Neural crest cell (in vitro differentiated cells): ENCODE results near the gene SLC25A22. TPM values are rescaled to one million over a fixed set of nuclear protein-coding genes. Genes with fewer than 3 reads are reported as not detected.

Experiments used
- DNase-seq: peaks from one replicate; pipeline ENCODE4 v3.0.0; 2021; ENCODE audit warnings: low read depth, mixed read lengths, low spot score
- H3K27ac Mint-ChIP-seq: one replicate; pipeline ENCODE4 v1.8.0; 2021; ENCODE audit warnings: mild to moderate bottlenecking, mixed read lengths; ENCODE audit not compliant: unreplicated experiment
- H3K27me3 Mint-ChIP-seq: 2 replicates; pipeline ENCODE4 v1.8.0; 2021; ENCODE audit warnings: low read depth, mild to moderate bottlenecking, mixed read lengths
- H3K36me3 Mint-ChIP-seq: 2 replicates; pipeline ENCODE4 v1.8.0; 2021; ENCODE audit warnings: low read depth, mild to moderate bottlenecking, mixed read lengths
- H3K4me1 Mint-ChIP-seq: 2 replicates; pipeline ENCODE4 v1.8.0; 2021; ENCODE audit warnings: mixed read lengths
- H3K4me3 Mint-ChIP-seq: one replicate; pipeline ENCODE4 v1.8.0; 2021; ENCODE audit warnings: mild to moderate bottlenecking, mixed read lengths
- H3K9me3 Mint-ChIP-seq: 2 replicates; pipeline ENCODE4 v1.8.0; 2021; ENCODE audit warnings: mixed read lengths
- total RNA-seq: library from RNA; stranded (reverse); gene quantifications from 2 replicates; pipeline ENCODE4 v1.2.1, GENCODE V29; 2021
- TF ChIP-seq, protein P1 (sequence below): fragments of 200-600 bp; sonication (generic); conservative IDR thresholded peaks from 2 replicates; pipeline ENCODE4 v1.5.0; 2021; ENCODE audit warnings: antibody characterized with exemption, mild to moderate bottlenecking

Gene SLC25A22
- total RNA-seq, 1 donor from 2014 or later, result 54.6 TPM

DNA sequence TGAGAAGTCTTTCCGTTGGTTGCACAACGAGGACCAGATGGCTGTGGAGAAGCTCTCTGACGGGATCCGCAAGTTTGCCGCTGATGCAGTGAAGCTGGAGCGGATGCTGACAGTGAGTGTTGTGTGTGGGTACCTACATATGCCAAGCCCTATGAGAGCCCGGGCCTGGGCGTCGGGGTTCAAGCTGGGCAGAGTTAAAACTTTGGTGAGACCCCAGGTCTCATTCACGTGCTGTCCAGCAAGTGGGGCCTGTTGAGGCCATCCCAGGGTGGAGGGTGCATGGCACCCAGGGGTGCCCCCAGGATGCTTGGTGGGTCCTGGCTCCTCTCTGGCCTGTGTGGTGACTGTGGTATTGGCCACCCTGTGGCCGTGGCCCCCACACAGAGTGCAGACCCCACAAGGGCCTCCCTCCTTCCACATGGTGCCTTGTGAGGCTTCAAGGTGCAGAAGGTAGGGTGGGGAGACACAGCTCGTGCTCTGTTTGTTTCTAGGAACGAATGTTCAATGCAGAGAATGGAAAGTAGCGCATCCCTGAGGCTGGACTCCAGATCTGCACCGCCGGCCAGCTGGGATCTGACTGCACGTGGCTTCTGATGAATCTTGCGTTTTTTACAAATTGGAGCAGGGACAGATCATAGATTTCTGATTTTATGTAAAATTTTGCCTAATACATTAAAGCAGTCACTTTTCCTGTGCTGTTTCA is 33.6 kb downstream of the SLC25A22 start:
- peaks cover 5% of the 10 kb centered on the region for H3K36me3 Mint-ChIP-seq

DNA sequence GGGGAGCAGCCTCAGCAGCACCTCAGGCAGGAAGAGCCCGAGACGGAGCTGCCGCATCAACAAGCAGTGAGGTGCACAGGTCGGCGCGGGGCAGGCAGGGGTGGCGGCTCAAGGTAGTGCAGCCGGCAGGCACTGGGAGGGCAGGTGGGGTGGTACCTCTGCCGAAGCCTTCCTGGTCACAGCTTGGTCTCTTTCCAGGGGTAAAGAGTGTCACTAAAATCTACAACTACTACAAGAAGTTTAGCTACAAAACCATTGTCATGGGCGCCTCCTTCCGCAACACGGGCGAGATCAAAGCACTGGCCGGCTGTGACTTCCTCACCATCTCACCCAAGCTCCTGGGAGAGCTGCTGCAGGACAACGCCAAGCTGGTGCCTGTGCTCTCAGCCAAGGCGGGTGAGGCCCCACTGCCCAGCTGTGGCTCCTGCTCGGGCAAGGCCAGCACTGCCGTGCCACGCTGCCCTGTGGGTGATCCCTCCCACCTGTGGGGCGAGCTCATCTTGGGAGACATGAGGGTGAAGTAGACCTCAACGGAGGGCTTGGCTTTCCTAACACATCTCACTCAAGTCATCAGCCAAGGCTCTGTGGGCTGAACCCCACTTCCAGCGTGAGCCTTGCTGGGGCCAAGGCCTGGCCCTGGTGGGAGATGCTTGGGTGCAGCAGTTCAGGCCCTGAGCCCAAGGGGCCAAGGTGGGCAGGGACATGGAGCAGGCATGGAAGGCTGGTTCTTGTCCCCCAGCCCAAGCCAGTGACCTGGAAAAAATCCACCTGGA is 34.3 kb downstream of the SLC25A22 start:
- Mint-ChIP-seq H3K4me1 (no peaks in the 10 kb centered on the region), H3K27ac (no peak overlapping the region), H3K27me3 (peaks cover 2% of the 10 kb centered on the region), H3K9me3 (no peaks in the 10 kb centered on the region), H3K4me3 (peak overlapping the region; percentile 7), H3K36me3 (peaks cover 5% of the 10 kb centered on the region)
- no peak for DNase-seq
- TF ChIP-seq, protein P1, sequence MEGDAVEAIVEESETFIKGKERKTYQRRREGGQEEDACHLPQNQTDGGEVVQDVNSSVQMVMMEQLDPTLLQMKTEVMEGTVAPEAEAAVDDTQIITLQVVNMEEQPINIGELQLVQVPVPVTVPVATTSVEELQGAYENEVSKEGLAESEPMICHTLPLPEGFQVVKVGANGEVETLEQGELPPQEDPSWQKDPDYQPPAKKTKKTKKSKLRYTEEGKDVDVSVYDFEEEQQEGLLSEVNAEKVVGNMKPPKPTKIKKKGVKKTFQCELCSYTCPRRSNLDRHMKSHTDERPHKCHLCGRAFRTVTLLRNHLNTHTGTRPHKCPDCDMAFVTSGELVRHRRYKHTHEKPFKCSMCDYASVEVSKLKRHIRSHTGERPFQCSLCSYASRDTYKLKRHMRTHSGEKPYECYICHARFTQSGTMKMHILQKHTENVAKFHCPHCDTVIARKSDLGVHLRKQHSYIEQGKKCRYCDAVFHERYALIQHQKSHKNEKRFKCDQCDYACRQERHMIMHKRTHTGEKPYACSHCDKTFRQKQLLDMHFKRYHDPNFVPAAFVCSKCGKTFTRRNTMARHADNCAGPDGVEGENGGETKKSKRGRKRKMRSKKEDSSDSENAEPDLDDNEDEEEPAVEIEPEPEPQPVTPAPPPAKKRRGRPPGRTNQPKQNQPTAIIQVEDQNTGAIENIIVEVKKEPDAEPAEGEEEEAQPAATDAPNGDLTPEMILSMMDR, result no peak

More for the DNA sequence above, 33.6 kb downstream of the SLC25A22 start:
- Mint-ChIP-seq H3K4me1 (no peaks in the 10 kb centered on the region), H3K9me3 (no peaks in the 10 kb centered on the region), H3K27ac (no peak overlapping the region), H3K4me3 (peak overlapping the region; percentile 57), H3K27me3 (peaks cover 2% of the 10 kb centered on the region)
- TF ChIP-seq, protein P1, result no peak
- DNase-seq, result no peak

DNA sequence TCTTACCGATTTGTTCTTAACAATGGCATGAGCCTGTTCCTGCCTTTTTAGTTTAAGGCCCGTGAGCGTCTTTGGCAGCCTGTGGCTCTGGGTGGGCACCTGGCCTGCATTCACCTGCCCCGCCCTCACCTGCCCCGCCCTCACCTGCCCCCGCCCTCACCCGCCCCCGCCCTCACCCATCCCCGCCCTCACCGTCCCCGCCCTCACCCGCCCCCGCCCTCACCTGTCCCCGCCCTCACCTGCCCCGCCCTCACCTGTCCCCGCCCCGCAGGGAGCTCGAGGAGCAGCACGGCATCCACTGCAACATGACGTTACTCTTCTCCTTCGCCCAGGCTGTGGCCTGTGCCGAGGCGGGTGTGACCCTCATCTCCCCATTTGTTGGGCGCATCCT is 35.0 kb downstream of the SLC25A22 start:
- no peak for DNase-seq
- H3K36me3 Mint-ChIP-seq, result peaks cover 5% of the 10 kb centered on the region
- no peaks in the 10 kb centered on the region for H3K4me1 Mint-ChIP-seq
- no peak overlapping the region for H3K27ac Mint-ChIP-seq
- H3K4me3 Mint-ChIP-seq, result no peak overlapping the region
- no peaks in the 10 kb centered on the region for H3K9me3 Mint-ChIP-seq
- H3K27me3 Mint-ChIP-seq, result peaks cover 2% of the 10 kb centered on the region
- TF ChIP-seq, protein P1, result no peak

DNA sequence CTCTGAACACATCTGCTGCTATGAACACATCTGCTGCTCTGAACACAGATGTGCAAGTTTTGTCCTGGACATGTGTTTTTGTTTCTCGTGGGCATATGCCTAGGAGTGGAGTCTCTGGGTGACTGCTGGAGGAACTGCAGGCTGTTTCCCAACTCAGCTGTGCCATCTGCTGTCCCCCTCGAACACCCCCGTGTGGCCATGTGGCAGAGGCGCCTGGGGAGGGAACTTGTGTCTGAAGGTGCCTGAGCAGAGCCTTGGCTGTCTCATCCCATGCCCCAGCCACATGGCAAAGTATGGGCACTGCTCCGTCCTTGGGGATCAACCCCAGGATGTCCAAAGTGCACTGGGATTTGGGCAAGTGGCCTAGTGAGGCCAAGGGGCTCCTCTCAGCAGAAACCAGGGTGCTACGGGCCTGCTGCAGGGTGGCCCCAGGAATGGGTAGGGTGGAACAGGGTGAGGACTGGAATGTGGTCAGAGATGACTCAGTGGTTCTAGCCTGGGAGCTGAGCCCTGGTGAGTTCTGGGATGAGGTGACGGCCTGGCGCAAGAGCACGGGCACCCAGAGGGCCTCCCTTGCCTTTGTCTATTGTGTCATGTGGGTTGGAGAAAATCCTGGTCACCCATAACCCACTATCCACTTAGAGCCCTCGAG is 35.5 kb downstream of the SLC25A22 start:
- H3K4me3 Mint-ChIP-seq, result no peak overlapping the region
- H3K4me1 Mint-ChIP-seq, result no peaks in the 10 kb centered on the region
- DNase-seq, result no peak
- TF ChIP-seq, protein P1, result peak; percentile 26
- peaks cover 5% of the 10 kb centered on the region for H3K36me3 Mint-ChIP-seq
- no peaks in the 10 kb centered on the region for H3K9me3 Mint-ChIP-seq
- peaks cover 2% of the 10 kb centered on the region for H3K27me3 Mint-ChIP-seq
- no peak overlapping the region for H3K27ac Mint-ChIP-seq

DNA sequence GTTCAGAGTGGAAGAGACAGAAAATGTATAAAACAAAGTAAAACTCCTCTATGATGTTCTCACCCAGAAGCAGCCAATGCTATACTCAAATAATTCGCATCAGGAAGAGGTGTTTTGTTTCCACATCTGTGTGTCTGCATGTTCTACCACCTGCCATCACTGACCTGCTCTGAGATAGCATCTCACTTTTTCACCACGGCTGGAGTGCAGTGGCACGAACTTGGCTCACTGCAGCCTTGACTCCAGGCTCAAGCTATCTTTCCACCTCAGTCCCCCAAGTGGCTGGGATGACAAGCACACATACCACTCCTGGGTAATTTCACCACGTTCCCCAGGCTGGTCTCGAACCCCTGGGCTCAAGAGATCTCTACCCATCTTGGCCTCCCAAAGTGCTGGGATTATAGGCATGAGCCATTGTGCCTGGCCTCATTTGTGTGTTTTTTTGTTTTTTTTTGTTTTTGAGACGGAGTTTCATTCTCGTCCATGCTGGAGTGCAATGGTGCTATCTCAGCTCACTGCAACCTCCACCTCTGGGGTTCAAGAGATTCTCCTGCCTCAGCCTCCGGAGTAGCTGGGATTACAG is 36.5 kb downstream of the SLC25A22 start:
- no peaks in the 10 kb centered on the region for H3K9me3 Mint-ChIP-seq
- H3K4me1 Mint-ChIP-seq, result no peaks in the 10 kb centered on the region
- TF ChIP-seq, protein P1, result no peak
- peaks cover 3% of the 10 kb centered on the region for H3K36me3 Mint-ChIP-seq
- DNase-seq, result no peak
- H3K4me3 Mint-ChIP-seq, result peak overlapping the region; percentile 27
- peaks cover 2% of the 10 kb centered on the region for H3K27me3 Mint-ChIP-seq
- peak overlapping the region; percentile 75 for H3K27ac Mint-ChIP-seq
